GM10847 (cell line): ENCODE data around the gene TUFM.

Experiments
- POLR2A ChIP-seq: IDR thresholded peaks from 2 replicates; pipeline ENCODE4 v1.6.1; 2011; ENCODE audit not compliant: insufficient read length; ENCODE audit errors: extremely low read depth

TUFM gene

GRCh38 chr16:28834349-28834748 is 11.8 kb downstream of the TUFM start:
- TF ChIP-seq POLR2A = no peak

DNA sequence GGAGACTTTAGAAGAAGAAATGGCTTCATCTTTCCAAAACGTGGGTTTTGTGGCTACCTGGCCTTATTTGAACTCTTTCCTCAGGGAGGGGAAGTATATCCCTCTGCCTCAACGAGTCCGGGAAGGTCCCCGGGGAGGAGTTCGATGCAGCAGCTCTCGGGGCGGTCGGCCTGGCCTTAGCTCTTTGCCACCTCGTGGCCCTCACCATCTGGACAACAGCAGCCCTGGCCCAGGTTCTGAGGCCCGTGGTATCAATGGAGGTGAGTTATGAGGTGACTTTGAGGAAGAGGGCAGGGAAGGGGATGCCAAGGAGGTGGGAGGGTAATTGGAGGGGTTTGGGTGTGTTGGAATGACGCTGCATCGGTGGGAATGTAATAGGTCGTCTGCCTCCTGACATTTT is 15.6 kb downstream of the TUFM start:
- no peak for TF ChIP-seq POLR2A

GRCh38 chr16:28829747-28830146 is 16.4 kb downstream of the TUFM start:
- TF ChIP-seq POLR2A = no peak

DNA sequence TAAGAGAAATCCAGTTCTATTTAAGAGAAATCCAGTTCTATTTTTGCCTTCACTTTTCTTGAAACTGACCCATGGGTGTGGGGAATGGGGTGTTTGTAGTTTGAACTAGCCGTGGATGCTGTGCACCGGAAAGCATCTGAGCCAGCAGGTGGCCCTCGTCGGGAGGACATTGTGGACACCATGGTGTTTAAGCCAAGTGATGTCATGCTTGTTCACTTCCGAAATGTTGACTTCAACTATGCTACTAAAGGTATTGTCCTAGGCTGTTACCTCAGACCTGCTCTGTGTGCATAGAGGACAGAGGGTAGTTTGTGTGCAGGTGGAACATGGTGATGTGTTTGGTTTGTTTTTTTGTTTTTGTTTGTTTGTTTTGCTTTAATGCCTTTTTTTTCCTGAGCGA is 20.0 kb downstream of the TUFM start:
- TF ChIP-seq POLR2A = no peak

- TF ChIP-seq POLR2A = no peak
Measured at GRCh38 chr16:28824717-28824973, 21.5 kb downstream of the TUFM start.

DNA sequence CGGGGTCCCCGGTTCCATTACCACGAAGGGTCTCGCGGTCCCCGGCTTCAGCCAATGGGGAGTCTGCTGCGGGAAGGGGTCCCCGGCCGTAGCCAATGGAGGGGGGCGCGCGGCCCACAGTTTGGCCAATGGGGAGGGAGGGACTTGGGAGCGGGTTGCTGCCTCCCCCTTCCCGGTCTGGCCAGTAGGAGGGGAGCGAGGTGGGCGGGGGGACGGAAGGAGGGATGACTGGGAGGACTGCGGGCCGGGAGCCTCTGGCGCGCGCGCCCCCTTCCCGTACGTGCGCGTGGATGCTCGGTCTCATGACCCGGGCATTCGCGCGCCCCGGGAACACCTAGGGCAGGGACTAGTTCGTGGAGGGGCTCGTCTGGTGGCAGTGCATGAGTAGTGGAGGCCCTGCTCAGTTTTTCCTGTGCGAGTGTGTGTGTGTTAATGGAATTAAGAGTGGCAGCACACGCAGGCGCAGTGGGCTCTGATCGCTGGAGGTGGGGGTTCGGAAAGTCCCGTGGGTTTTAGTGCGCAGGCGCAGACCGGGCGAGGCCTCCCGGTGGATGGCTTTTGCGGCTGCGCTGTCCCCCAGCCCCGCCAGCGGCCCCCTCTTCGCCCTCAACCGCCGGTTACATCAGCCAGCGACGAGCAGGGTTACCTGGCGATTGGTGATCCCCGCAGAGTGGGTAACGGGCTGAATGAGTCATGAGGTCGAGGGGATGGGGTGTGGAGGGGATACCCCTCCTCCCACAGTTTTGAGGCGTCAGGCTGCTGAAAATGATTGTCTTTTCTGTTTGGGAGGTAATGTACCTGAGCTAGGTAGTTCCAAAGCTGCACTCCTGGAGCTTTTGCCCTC is 22.1 kb downstream of the TUFM start:
- TF ChIP-seq POLR2A = peak; percentile 78

DNA sequence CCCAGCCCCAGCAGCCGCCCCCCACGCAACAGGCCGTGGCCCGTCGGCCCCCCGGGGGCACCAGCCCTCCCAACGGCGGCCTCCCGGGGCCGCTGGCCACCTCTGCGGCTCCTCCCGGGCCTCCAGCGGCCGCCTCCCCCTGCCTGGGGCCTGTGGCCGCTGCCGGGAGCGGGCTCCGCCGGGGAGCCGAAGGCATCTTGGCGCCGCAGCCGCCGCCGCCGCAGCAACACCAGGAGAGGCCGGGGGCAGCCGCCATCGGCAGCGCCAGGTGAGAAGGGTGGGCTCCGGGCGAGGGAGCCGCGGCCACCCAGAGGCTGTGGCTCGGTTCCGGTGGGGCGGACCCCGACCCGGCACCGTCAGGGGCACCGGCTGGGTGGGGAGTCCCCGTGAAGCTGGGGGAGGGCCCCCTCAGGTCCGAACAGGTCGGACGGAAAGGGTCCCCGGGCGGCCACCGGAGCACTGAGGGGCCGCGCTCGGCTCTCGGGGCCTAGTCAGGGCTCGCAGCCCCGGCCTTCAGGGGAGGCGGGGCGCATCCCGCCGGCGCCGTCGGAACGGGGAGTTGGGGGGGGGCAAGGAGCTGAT is 22.8 kb downstream of the TUFM start:
- TF ChIP-seq POLR2A = no peak

DNA sequence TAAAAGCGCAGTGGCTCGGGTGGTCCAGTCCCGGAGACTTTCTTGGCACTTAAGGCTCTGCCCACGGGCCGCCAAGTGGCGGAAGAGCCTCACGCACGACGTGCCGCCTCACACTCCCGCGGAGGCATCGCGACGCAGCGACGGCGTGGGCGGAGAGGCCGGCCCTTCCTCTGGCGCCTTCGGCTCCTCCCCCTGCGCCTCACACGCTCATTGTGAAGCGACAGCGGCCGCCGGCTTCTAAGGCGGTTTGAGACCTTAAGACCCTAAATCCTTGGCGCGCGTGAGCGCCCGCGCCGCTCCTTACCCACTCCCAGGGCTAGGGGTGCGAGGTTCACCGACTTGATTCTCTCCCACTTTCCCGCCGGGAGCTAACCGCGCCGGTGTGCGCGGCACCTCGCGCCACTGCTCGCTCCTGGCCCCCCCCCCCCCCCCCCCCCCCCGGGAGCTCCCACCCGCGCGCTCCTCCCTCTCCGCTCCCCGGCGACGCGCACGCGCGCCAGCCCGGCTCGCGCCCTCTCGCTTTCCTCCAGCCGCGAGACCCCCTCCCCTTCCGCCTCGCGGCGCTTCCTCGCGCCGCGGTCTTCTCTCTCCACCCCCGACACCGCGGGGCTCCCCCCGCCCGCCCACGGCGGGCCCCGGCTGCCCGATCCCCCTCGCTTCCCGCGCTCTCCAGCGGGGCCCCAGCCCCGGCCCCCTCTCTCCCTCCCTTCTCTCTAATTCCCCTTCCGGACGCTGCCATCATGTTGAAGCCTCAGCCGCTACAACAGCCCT is 23.4 kb downstream of the TUFM start, which contains the start of gene ATXN2L:
TSS of gene ATXN2L (plus strand) at position 480 of the 771 bp plus-strand sequence. CDS start at position 741, 261 bp downstream.
- TF ChIP-seq POLR2A = peak; percentile 90

DNA sequence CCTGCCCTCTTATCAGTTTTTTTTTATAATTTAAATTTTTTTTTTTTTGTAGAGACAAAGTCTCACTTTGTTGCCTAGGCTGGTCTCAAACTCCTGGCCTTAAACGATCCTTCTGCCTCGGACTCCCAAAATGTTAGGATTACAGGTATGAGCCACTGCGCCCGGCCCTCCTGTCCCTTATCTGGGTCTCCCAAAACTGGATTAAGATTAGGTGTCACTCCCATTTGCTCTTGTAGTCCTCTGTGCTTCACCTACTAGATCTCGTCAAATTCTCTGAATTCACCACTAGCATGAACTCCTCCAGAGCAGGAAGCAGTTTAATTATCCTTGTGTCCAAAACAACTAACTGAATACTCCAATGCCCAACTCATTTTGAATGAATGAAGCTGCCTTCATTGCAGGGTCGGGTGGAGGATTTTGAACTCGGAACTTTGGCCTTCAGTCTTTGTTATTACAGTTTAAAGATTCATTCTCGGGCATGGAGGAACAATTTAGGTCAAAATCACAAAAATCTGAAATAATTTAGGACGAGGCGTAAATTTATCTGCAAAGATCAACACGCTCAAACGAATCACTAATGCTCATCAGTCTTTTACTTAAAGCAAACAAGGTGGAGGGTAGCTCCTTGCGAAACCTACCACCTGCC is 24.2 kb downstream of the TUFM start:
- TF ChIP-seq POLR2A = no peak

- no peak for TF ChIP-seq POLR2A
Measured at GRCh38 chr16:28820016-28820415, 26.1 kb downstream of the TUFM start.
